Measurements from ENCODE around the gene ALK.

Gene ALK

DNA sequence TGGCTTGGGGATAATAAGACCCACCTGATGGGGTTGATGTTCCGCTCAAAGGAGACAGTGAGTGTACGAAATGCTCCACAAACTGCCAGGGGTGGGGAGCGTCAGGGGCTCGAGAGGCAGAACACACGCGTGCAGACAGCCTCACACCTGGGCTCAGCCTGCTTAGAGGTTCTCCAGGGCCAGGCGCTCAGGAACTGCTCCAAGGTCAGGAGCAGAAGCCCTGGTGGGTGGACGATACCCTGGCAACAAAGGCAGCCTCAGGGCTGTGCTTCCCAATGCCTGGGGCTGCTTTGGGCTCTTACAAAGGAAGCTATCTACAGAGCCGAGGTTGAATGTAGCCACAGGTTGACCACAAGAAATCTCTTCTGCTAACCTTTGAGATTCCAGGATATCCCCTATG lies 691.7 kb downstream of the ALK start:
- DNase-seq: no peak

DNA sequence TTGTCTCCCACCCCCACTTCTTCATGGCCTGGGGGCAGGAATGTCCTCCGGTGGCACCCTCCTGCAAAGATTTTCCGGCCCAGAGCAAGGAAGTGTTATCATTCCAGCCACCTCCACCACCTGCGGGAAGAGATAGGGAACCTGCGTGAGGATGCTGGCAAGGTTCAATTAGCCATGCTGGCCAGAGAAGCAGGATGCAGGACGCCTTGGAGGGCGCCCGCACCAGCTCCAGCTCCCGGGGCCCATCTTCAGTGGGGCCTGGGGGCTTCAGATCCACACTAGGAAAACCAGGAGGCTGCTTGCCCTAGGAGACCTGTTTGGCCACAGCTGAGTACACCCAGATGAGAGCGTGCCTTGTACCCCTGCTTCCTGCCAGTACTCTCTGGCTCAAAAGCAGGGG lies 692.4 kb downstream of the ALK start:
- DNase-seq: no peak

DNA sequence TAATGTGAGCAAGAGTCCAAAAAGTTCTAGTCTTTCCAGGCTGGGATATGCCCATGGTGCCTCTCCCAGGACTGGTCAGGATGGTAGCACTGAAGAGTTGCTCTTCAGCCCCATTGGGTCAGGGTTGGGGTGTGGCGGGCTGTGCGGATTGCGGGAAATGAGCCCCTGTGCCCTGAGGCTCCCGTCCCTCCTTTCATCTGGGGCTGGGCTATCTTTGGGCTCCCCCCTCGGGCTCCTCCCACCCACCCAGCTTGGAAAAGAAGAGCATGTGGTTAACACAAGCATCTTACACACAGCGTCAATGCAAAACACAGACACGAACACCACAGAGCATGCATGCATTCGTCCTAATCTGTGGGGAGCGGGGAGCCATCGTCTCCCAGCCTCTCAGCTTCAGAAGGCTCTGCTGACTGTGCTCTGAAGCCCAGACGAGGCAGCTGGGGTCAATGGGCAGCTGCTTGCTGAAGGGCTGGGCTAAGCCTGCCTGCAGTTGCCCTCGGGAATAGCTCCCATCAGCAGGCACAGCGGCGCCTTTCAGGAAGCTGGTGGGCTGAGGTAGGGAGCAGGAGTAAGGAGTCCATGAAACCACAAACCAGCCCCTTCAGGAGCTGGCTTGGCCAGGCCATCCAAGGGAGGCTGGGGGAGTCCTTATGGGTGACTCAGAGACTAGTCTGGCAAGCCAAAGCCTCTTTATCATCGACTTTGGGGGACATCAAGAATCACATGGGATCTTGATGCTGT lies 693.3 kb downstream of the ALK start:
- DNase-seq: no peak

DNA sequence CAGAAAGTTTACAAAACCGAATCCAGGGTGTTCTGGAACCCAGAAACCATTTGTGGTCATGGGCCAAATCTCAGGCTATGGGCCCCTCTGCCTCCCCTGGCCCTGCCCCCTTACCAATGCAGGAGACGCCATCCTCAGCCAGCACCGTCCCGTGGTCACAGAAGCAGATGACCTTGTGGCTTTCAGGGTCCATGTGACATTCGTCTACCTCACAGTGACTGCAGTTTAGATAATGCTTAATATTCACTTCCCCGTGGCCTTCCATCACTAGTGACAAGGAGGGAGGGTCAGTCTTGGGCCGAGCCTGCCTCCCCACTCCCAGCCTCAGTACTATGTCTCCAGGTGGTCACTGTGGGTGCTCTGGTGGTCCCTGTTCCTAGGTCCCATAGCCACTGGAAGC lies 694.6 kb downstream of the ALK start:
- no peak for DNase-seq

DNA sequence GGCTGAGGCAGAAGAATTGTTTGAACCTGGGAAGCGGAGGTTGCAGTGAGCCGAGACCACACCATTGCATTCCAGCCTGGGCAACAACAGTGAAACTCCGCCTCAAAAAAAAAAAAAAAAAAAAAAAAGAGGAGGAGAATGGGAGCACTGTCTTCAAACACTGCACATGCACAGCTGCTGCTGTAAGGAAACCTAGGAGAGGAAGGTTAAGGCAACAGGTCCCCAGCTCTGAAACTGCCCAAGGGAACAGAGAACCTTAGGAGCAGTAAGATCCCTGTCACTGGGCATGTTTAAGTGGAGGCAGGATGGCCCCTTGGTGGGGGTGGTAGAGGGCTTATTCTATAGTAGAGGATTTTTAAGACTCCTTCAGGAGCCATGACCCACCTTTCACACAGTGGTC lies 695.0 kb downstream of the ALK start:
- no peak for DNase-seq

DNA sequence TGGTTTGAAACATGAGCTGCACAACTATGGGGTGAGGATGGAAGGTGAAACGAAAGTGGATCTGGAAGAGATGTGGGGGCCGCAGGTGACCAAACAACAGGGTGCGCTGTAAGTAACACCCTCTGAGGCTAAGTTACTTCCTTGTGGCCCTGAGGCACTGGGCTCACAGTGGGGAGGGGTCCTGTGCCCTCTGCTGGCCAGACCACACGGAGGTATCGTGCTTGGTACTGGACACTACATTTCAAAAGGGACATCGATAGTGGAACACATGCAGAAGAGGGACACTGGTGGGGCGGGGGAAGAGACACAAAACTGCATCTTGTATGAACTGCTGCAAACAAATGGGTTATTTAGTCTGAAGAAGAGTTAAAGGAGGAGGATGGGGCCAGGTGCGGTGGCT lies 695.6 kb downstream of the ALK start:
- no peak for DNase-seq

DNA sequence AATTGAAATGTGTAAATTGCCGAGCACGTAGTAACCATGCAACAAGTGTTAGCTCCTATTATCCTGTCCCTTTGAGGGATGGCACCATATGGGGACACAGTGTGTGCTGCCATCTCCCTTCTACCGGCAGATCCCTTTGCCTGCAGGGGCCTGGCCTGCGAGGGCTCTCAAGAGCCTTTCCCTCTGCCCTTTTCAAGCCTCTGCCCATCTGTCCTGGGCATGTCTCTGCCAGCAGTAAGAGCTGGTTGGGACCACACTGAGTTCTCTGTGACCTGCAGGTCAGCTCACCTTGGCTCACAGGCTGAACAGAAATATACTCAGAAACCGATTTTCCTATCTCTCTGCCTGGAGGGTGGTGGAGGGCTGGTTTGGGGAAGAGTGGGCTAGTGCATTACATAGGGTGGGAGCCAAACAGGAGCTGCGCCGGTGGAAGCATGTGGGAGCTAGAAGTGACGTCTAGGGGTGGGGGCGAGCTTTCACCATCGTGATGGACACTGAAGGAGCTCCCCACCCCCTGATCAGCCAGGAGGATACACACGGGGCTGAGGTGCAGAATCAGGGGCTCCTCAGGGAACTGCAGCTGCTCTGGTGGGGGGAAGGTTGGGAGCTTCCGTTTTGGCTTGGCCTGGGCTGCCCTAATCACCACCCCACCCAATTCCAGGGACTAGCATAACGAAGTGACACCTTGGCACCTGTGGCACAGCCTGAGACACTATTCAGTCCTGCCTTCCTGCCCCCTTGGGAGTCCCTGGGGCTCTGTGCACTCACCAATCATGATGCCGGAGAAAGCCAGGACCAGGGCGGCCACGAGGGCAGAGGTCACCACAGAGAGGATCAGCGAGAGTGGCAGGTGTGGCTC lies 696.5 kb downstream of the ALK start:
- no peak for DNase-seq

DNA sequence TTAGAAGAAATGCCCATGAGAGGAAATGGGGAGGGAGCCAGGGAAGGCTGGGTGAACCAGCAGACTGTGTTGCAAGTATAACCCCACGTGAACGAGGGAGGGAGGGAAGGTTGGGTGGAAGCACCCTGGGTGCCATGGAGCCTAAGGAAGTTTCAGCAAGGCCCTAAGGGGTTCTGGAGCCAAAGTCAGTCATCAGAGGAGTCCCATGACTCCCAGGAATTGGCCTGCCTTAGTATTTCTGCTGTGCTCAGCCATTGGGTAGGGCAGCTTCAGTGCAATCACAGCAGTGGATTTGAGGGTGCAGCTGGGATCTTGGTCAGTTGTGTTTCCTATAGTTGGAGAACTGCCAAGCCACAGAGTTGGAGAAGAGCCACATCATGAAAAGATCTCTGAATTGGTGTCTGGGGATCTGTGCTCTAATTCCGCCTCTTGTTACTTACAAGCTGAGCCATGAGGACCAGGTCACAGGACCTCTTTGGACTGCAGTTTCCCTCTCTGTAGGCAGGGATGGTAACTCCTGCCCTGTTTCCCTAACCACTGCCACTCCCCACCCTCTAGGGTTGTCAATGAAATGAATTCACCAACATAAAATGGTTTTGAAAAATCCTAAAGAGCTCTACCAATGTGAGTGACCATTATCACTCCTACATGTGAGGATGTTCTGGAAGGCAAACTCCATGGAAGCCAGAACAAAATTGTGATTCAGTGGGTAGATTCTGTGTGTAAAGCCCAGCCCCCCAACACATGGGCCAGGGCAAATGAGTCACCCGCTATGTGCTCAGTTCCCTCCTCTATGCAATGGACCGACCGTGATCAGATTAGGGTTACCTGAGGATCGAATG lies 697.3 kb downstream of the ALK start:
- no peak for DNase-seq

DNA sequence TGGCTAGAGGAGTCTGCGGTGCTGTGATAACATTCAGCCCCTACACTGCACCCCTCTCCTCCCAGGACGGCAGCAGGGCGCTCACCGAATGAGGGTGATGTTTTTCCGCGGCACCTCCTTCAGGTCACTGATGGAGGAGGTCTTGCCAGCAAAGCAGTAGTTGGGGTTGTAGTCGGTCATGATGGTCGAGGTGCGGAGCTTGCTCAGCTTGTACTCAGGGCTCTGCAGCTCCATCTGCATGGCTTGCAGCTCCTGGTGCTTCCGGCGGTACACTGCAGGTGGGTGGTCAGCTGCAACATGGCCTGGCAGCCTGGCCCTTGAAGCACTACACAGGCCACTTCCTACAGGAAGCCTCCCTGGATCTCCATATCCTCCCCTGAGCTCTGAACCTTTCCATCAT lies 698.1 kb downstream of the ALK start:
- DNase-seq: no peak

DNA sequence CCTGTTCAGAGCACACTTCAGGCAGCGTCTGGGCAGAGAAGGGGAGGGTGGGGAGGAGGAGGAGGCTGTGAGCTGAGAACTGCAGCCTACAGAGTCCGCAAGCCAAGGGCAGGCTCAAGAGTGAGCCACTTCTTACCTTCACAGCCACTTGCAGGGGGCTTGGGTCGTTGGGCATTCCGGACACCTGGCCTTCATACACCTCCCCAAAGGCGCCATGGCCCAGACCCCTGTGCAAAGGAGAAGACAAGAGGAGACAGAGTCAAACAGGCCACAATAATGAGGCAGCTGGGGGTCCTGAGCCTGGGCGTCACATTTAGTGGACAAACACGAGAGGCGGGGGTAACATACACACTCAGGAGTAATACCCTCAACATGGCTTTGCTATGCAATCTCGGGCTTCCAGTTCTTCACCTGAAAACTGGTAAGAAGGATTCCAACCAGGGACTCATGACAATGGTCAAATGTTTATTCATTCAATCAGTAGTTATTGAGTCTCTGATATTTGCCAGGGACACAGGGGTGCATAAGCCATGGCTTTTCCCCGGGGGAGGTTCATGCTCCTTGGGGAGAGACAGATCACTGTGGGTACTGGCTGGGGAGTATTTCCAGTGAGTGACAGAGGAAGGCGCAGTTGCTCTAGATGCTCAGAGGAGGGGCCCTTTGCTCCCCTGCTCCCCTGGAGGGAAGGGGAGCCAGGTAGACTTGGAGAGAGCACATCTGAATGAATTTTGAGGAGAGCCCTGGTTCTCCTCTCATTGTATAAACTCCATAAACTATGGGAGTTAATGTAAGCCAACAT lies 698.8 kb downstream of the ALK start:
- DNase-seq: no peak

DNA sequence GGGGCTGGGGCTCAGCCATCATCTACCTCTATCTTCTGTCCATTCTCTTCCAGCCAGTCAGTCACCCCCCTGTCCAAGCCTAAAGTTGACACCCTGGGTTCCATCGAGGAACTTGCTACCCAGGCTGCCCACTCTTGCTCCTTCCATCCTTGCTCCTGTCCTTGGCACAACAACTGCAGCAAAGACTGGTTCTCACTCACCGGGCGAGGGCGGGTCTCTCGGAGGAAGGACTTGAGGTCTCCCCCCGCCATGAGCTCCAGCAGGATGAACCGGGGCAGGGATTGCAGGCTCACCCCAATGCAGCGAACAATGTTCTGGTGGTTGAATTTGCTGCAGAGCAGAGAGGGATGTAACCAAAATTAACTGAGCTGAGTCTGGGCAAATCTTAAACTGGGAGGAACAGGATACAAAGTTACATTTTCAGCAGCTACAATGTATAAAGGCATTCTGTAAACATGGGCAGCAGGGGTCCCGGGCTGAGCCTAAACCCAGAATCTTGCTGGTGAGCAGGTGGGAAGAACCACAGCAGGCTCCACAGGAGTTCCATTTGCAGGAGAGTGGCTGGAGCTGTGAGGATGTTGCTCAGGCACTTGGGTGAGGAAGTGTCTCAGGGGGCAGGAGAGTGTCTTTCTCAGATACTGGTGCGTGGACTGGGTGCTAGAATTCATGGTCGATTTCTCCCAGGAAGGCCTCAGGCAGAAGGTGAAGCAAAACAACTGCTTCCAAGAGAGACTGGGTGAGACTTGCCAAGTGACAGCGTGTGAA lies 700.7 kb downstream of the ALK start:
- DNase-seq: no peak

DNA sequence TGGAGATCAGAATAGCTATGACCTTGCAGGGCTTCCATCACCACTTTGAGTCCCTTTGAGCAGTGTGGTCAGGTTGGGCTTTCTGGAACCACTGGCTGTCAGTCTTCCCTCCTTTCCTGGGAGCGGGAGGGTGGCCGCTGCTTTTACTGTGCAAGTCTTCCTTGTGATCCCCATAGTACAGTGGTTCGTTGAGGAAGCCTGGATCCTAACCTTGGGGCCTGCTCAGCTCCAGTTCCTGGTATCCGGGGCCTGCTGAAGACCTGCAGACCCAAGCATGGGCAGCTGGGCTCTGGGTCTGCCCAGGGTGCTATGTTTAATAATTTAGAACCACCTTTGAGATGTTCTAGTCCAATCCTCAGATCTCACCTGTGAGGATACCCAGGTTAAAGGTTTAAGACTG lies 702.0 kb downstream of the ALK start:
- no peak for DNase-seq

DNA sequence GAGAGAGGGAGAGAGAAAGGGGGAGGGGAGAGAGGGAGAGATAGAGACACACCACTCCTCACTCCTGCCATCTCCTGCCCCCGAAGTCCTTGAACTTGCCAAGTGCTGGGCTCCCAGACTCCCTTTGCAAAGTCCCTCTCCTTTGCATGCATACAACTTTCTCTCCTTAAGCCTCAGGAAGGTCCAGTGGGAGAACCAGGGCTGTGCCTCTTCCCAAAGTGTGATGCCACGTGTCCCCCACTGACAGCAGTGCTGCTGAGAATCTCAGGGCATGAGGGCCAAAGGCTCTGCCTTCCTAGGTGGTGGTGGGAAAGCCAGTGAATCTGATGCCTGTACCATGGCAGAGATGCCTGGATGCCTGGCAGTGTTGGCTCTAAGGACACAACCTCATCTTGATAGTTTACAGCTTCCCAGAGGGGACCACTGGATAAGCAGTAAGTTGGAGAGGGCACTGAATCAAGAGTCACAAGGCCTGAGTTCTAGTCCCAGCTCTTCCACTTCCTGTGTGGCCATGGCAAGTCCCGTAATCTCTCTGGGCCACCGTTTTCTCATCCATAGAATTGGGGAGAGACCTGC lies 702.7 kb downstream of the ALK start:
- no peak for DNase-seq

DNA sequence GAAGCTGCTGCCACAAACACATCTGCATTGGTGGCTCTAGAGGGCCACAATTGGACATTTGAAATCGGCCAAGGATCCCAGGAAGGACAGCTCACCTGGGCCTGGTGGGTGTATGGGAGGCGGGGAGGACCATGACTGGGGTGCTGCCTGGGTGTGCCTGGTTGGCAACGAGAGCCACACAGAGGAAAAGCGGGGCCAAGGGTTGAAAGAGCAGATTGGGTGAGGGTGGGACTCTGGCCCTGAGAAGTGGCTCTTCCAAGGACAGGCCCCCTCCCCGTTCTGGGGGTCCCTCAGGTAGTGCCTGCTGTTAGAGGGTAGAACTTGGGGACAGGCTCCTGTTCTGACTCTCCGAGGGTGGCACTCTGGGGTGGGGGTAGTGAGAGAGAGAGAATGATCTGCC lies 703.3 kb downstream of the ALK start:
- DNase-seq: no peak

DNA sequence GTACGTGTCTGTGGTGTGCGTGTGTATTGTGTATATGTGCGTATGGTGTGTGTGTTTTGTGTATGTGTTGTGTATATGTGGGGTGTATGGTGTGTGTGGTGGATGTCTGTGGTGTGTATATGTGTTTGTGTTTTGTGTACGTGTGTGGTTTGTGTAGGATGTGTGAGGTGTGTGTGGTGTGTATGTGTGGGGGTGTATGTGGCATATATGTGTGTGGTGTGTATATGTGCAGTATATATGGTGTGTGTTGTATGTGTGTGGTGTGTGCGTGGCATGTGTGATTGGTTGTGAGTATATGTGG lies 704.8 kb downstream of the ALK start:
- DNase-seq: no peak

DNA sequence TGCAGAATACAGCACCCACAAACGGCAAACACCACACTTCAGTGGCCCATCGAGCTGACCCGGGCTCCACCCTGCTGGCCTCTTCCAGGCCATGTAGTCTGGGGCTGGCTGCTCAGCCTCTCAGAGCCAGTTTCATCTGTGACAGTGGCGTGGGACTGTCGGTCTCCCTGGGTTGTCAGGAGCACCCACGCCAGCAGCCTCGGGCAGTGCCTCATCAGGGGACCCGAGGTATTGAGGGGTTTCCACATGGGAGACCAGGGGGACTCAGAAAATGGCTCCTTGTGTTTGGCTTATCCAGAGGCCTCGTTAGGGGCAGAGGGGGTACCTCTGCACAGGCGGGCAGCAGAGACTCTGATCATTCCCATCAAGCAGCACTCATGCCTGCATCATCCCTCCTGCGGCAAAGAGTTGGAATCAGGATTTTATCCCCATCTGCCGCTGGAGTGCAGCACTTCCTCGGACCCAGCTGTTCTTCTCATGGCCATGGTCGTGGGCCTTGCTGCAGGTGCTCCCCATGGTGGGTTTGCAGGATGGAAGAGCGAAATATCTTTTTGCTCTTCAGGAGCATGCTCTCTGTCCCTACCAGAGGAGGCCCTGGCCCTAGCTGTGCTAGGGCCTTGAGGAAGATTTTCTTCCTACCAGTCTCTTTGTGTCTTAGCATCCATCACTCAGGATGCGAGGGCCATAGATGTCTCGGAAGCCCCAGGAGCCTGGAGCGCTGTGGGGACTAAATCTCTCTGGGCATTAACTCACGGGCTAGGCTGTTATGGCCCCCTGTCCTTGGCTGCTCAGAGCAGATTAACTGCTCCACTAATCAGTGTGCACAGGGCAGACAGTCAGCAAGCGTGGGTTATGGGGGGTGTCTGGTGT lies 705.4 kb downstream of the ALK start:
- DNase-seq: no peak

DNA sequence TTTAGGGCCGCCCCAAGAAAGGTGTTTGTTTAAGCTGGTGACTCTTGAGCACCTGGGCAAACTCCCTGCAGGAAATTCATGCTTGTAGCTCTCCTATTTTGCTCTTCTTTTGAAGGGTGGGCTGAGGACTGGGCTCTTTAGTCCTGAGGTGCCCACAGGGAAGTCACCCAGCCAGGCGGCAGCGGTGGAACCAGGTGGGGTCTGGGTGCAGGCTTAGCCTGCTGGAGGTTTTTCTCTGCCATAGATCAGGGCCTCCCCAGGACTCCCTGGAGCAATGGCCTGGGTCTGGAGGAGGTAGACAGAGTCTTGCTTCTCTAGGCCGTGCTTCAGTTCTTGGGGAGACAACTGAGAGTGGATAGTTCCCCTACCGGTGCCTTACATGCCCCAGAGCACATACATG lies 706.3 kb downstream of the ALK start:
- no peak for DNase-seq

DNA sequence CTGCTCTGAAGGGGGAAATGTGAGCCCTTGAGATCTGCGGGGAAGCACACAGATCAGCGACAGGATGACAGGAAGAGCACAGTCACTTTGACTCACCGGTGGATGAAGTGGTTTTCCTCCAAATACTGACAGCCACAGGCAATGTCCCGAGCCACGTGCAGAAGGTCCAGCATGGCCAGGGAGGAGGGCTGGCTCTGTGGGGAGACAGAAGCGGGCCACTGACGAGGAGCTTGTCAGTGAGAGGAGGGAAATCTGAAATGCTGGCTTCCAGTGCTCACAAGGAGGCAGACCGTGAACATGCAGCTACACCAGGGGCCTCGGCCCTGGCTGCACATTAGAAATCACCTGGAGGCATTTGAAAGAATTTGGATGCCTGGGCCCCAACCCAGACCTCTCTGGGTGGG lies 707.5 kb downstream of the ALK start:
- DNase-seq: no peak

DNA sequence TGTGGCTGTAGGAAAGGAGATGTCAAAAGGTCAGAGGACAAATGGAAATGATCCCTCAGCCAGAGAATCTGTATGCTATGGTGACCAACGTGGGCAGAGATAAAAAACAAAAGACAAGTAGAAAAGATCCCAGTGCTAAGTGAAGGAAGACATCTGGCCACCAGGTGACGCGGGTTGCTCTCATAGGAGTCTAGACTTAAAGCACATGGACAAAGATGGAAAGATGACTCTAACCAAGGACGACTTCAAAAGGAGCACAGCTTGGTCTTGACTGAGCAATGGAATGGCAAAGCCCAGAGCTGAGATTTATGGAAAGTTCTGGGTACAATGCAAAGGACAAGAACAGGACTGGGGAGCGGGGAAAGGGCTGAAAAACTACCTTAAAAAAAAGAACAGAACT lies 709.4 kb downstream of the ALK start:
- no peak for DNase-seq

DNA sequence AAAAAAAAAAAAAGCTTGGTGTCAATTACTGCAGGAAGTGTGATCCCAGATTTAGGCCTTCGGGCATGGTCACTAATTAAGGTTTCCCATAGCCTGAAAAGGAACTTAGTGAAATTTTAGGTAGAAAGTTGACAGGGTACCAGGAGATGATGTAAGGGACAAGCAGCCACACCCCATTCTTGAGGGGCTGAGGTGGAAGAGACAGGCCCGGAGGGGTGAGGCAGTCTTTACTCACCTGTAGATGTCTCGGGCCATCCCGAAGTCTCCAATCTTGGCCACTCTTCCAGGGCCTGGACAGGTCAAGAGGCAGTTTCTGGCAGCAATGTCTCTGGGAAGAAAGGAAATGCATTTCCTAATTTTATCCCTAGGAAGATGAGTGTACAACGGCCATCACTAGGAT lies 711.8 kb downstream of the ALK start:
- no peak for DNase-seq

All from NCI-H2081 treated with DMSO at 0.1 percent for 48 hours (cell line).